Right cardiac atrium (tissue), 5 donors: ENCODE measurements around the gene YARS1. TPM values are rescaled to one million over a fixed set of nuclear protein-coding genes. Genes with fewer than 3 reads are reported as not detected.
"Not testable (repeated sequence)": the region's sequence is repeated elsewhere in the genome, so short reads cannot be mapped to it uniquely, and the experiment has no call there.

Experiments used
- ATAC-seq, 2 donors: fragments of 200-7000 bp; cut with Tn5 transposase; one replicate each; pipeline versions ENCODE4 v1.8.0 to v1.9.1; 2020; ENCODE audit warnings: moderate library complexity in 2 of 2, mild to moderate bottlenecking in 1 of 2
- DNase-seq, 3 donors: peaks; one replicate each; pipeline ENCODE4 v3.0.0-alpha.2; 2020
- H3K27ac ChIP-seq: one replicate; pipeline ENCODE4 v1.5.1; 2013; ENCODE audit warnings: mild to moderate bottlenecking, low read length, control low read depth, moderate library complexity
- H3K27me3 ChIP-seq: one replicate; pipeline ENCODE4 v1.6.1; 2013; ENCODE audit not compliant: control insufficient read depth, insufficient read depth
- H3K4me1 ChIP-seq: one replicate; pipeline ENCODE4 v1.6.1; 2013; ENCODE audit warnings: low read length; ENCODE audit not compliant: control insufficient read depth, insufficient read depth
- H3K4me3 ChIP-seq: one replicate; pipeline ENCODE4 v1.5.1; 2013; ENCODE audit warnings: low read length, control low read depth
- H3K9me3 ChIP-seq: one replicate; pipeline ENCODE4 v1.6.1; 2013; ENCODE audit warnings: low read length; ENCODE audit not compliant: control insufficient read depth
- WGBS: extraction: QIAGEN DNeasy Blood & Tissue Kit; methylation state at CpG from one replicate; pipeline ENCODE4 v1.1.7; 2013; 5-methylcytosine and 5-hydroxymethylcytosine counted together
- intact Hi-C, 4 donors: fragments of 100-400 bp; cut with DNase I; formaldehyde crosslinking; loops; one replicate each; pipeline versions ENCODE4 v1.11.0 to v1.14.0; 2022 to 2023
- polyA plus RNA-seq: library from polyadenylated mRNA; stranded (reverse); fragments of 200-250 nt; gene quantifications from one replicate; pipeline ENCODE4 v1.2.3, GENCODE V29; 2013
- total RNA-seq, 4 donors: library from RNA; stranded (reverse); fragmentation: NEBNext Ultra II Directional; extraction: Animal tissue kit (Norgen Biotek cat#: 25700); gene quantifications; one replicate each; pipeline ENCODE4 v1.2.1, GENCODE V29; 2021
- donor health status: healthy with polysubstance abuse.
- donor health status: DM: no; HTN: yes; CAD: no.
- donor health status: DM: no; HTN: no; CAD: no.
- donor health status: DM: no; HTN: yes; CAD: no; lungs with severe emphysema.
- donor health status: DM: yes; HTN: yes; CAD: no.

The YARS1 gene
- total and polyA plus RNA-seq, 5 donors, result 20.8 to 54.7 (median 36.2) TPM

GRCh38 chr1:32816676-32817158 is 441 bp downstream of the YARS1 start:
- peak overlapping the region; percentile 90 for H3K27ac ChIP-seq
- ATAC-seq (peak in 1 of 2 donors; percentile 1), DNase-seq (no peak)
- intact Hi-C loops, result loop anchor here in 1 of 4 donors (5.0 kb wide), 1 partner anchor 51 kb away; no protein-coding TSS in a partner anchor
- H3K4me3 ChIP-seq, result peak overlapping the region; percentile 70
- H3K4me1 ChIP-seq, result peaks cover 7% of the 10 kb centered on the region
- no peaks in the 10 kb centered on the region for H3K27me3 ChIP-seq
- no peaks in the 10 kb centered on the region for H3K9me3 ChIP-seq
- under 1% methylated on average over 15 of the region's 15 CpGs for WGBS

- WGBS, result 78% methylated on average over 11 of the region's 11 CpGs
- H3K9me3 ChIP-seq, result no peaks in the 10 kb centered on the region
- H3K27ac ChIP-seq, result no peak overlapping the region
- H3K4me3 ChIP-seq, result no peak overlapping the region
- no peaks in the 10 kb centered on the region for H3K27me3 ChIP-seq
- H3K4me1 ChIP-seq, result peaks cover 10% of the 10 kb centered on the region
- peak in 1 of 3 donors; percentile 32 for DNase-seq
- intact Hi-C loops, result no loop called here
- ATAC-seq, result no peak
Observed at GRCh38 chr1:32813941-32814739, 3.0 kb downstream of the YARS1 start.

GRCh38 chr1:32811917-32812316 is 5.2 kb downstream of the YARS1 start:
- ATAC-seq, result no peak
- Histone ChIP-seq H3K4me3 (no peak overlapping the region), H3K4me1 (peaks cover 4% of the 10 kb centered on the region), H3K27me3 (no peaks in the 10 kb centered on the region), H3K9me3 (no peaks in the 10 kb centered on the region), H3K27ac (no peak overlapping the region)
- DNase-seq, result no peak
- 94% methylated on average over 3 of the region's 3 CpGs for WGBS
- intact Hi-C loops, result no loop called here

GRCh38 chr1:32811265-32811664 is 5.9 kb downstream of the YARS1 start:
- H3K9me3 ChIP-seq, result no peaks in the 10 kb centered on the region
- no peaks in the 10 kb centered on the region for H3K27me3 ChIP-seq
- H3K4me1 ChIP-seq, result peaks cover 4% of the 10 kb centered on the region
- WGBS, result 80% methylated on average over 9 of the region's 9 CpGs
- ATAC-seq, result no peak
- intact Hi-C loops, result no loop called here
- no peak overlapping the region for H3K27ac ChIP-seq
- DNase-seq, result no peak
- H3K4me3 ChIP-seq, result no peak overlapping the region

GRCh38 chr1:32810358-32810757 is 6.8 kb downstream of the YARS1 start:
- Histone ChIP-seq H3K9me3 (no peaks in the 10 kb centered on the region), H3K27ac (no peak overlapping the region), H3K4me1 (peaks cover 4% of the 10 kb centered on the region), H3K4me3 (no peak overlapping the region), H3K27me3 (no peaks in the 10 kb centered on the region)
- intact Hi-C loops, result no loop called here
- no peak for ATAC-seq
- WGBS, result 82% methylated on average over 5 of the region's 5 CpGs
- DNase-seq, result no peak

GRCh38 chr1:32808580-32808979 is 8.6 kb downstream of the YARS1 start:
- DNase-seq, result no peak
- peaks cover 4% of the 10 kb centered on the region for H3K4me1 ChIP-seq
- H3K27me3 ChIP-seq, result no peaks in the 10 kb centered on the region
- 97% methylated on average over 4 of the region's 4 CpGs for WGBS
- ATAC-seq, result no peak
- no peaks in the 10 kb centered on the region for H3K9me3 ChIP-seq
- intact Hi-C loops, result no loop called here
- no peak overlapping the region for H3K4me3 ChIP-seq
- no peak overlapping the region for H3K27ac ChIP-seq

- H3K27ac ChIP-seq, result no peak overlapping the region
- H3K27me3 ChIP-seq, result no peaks in the 10 kb centered on the region
- no peak overlapping the region for H3K4me3 ChIP-seq
- DNase-seq (no peak), ATAC-seq (peak in 1 of 2 donors; percentile 77)
- intact Hi-C loops, result no loop called here
- H3K9me3 ChIP-seq, result no peaks in the 10 kb centered on the region
- peaks cover 4% of the 10 kb centered on the region for H3K4me1 ChIP-seq
- WGBS, result 46% methylated on average over 4 of the region's 4 CpGs
Observed at GRCh38 chr1:32806910-32807523, 10.1 kb downstream of the YARS1 start.

GRCh38 chr1:32806290-32806689 is 10.9 kb downstream of the YARS1 start:
- no peaks in the 10 kb centered on the region for H3K27me3 ChIP-seq
- intact Hi-C loops, result no loop called here
- H3K4me1 ChIP-seq, result peaks cover 2% of the 10 kb centered on the region
- no peak overlapping the region for H3K27ac ChIP-seq
- ATAC-seq (no peak), DNase-seq (no peak)
- no peak overlapping the region for H3K4me3 ChIP-seq
- 70% methylated on average over 6 of the region's 6 CpGs for WGBS
- H3K9me3 ChIP-seq, result no peaks in the 10 kb centered on the region

- H3K4me3 ChIP-seq, H3K27ac ChIP-seq, H3K4me1 ChIP-seq, H3K27me3 ChIP-seq, DNase-seq, H3K9me3 ChIP-seq, ATAC-seq, intact Hi-C loops: not testable (repeated sequence)
- 97% methylated on average over 29 of the region's 30 CpGs for WGBS
Observed at GRCh38 chr1:32804460-32804859, 12.7 kb downstream of the YARS1 start.

GRCh38 chr1:32801096-32801715 is 16.0 kb downstream of the YARS1 start:
- Histone ChIP-seq H3K27ac (no peak overlapping the region), H3K4me1 (no peaks in the 10 kb centered on the region), H3K27me3 (no peaks in the 10 kb centered on the region), H3K9me3 (no peaks in the 10 kb centered on the region), H3K4me3 (no peak overlapping the region)
- ATAC-seq (no peak), DNase-seq (no peak)
- intact Hi-C loops, result no loop called here
- WGBS, result 91% methylated on average over 9 of the region's 9 CpGs
